Liver (tissue), 9 donors: ENCODE measurements around the gene C6orf89. TPM values are rescaled to one million over a fixed set of nuclear protein-coding genes. Genes with fewer than 3 reads are reported as not detected.
A peak's percentile ranks its signal among the peaks of the same experiment; 100 is the strongest.

Experiments
- DNase-seq: peaks from one replicate; pipeline ENCODE4 v3.0.0-alpha.2; 2017; ENCODE audit warnings: low spot score
- H3K27ac ChIP-seq, 2 donors: one replicate each; pipeline ENCODE4 v1.7.0; 2013; ENCODE audit warnings: inconsistent platforms in 2 of 2, low read length in 2 of 2, control low read depth in 1 of 2, low read depth in 1 of 2, mild to moderate bottlenecking in 1 of 2
- H3K27me3 ChIP-seq, 4 donors: one replicate each; pipeline versions ENCODE4 v1.6.1 to v1.7.0; 2013; ENCODE audit warnings: low read length in 3 of 4, inconsistent platforms in 1 of 4, mild to moderate bottlenecking in 1 of 4, moderate library complexity in 1 of 4; ENCODE audit not compliant: control insufficient read depth in 4 of 4, insufficient read depth in 4 of 4
- H3K36me3 ChIP-seq, 4 donors: one replicate each; pipeline versions ENCODE4 v1.6.1 to v1.7.0; 2013; ENCODE audit warnings: low read length in 3 of 4, mild to moderate bottlenecking in 3 of 4, low read depth in 1 of 4, moderate library complexity in 1 of 4; ENCODE audit not compliant: control insufficient read depth in 4 of 4, insufficient read depth in 3 of 4
- H3K4me1 ChIP-seq, 4 donors: one replicate each; pipeline versions ENCODE4 v1.6.1 to v1.7.0; 2013; ENCODE audit warnings: low read length in 3 of 4, mild to moderate bottlenecking in 3 of 4, moderate library complexity in 1 of 4; ENCODE audit not compliant: control insufficient read depth in 4 of 4, insufficient read depth in 4 of 4
- H3K4me3 ChIP-seq, 3 donors: one replicate each; pipeline versions ENCODE4 v1.6.1 to v1.7.0; 2013; ENCODE audit warnings: low read length in 3 of 3, control low read depth in 1 of 3, low read depth in 1 of 3, mild to moderate bottlenecking in 1 of 3
- H3K9ac ChIP-seq, 2 donors: one replicate each; pipeline ENCODE4 v1.7.0; 2013; ENCODE audit warnings: low read length in 2 of 2, mild to moderate bottlenecking in 2 of 2, moderate library complexity in 2 of 2, control low read depth in 1 of 2, low read depth in 1 of 2
- H3K9me3 ChIP-seq, 4 donors: one replicate each; pipeline versions ENCODE4 v1.6.1 to v1.7.0; 2013; ENCODE audit warnings: low read length in 3 of 4; ENCODE audit not compliant: control insufficient read depth in 4 of 4
- CTCF ChIP-seq: fragments of 150-350 bp; IDR thresholded peaks from 2 replicates; pipeline ENCODE4 v1.5.1; 2017; ENCODE audit warnings: improper control_type of control experiment, low read depth, low read length; ENCODE audit not compliant: missing input control
- EGR1 ChIP-seq, 2 donors: IDR thresholded peaks; 2 replicates each; pipeline ENCODE4 v1.6.1; 2016 to 2018; ENCODE audit warnings: antibody characterized with exemption in 2 of 2, low read depth in 2 of 2
- FOXA1 ChIP-seq: IDR thresholded peaks from 2 replicates; pipeline ENCODE4 v1.6.1; 2016; ENCODE audit warnings: antibody characterized with exemption
- FOXA2 ChIP-seq: IDR thresholded peaks from 2 replicates; pipeline ENCODE4 v1.6.1; 2016; ENCODE audit warnings: antibody characterized with exemption
- GABPA ChIP-seq, 2 donors: IDR thresholded peaks in 1 of 2; conservative IDR thresholded peaks in 1 of 2; 2 replicates each; pipeline ENCODE4 v1.6.1; 2016; ENCODE audit warnings: antibody characterized with exemption in 2 of 2, mild to moderate bottlenecking in 1 of 2, moderate library complexity in 1 of 2
- HNF4A ChIP-seq, 2 donors: conservative IDR thresholded peaks; 2 replicates each; pipeline ENCODE4 v1.6.1; 2016; ENCODE audit warnings: antibody characterized with exemption in 2 of 2, mild to moderate bottlenecking in 2 of 2
- HNF4G ChIP-seq: IDR thresholded peaks from 2 replicates; pipeline ENCODE4 v1.6.1; 2016; ENCODE audit warnings: antibody characterized with exemption
- JUND ChIP-seq, 2 donors: IDR thresholded peaks; 2 replicates each; pipeline ENCODE4 v1.6.1; 2016; ENCODE audit warnings: antibody characterized with exemption in 2 of 2
- NR2F2 ChIP-seq: IDR thresholded peaks from 2 replicates; pipeline ENCODE4 v1.6.1; 2016; ENCODE audit warnings: antibody characterized with exemption
- RAD21 ChIP-seq, 2 donors: IDR thresholded peaks; 2 replicates each; pipeline ENCODE4 v1.6.1; 2016; ENCODE audit warnings: antibody characterized with exemption in 2 of 2, mild to moderate bottlenecking in 2 of 2
- RXRA ChIP-seq, 2 donors: IDR thresholded peaks; 2 replicates each; pipeline ENCODE4 v1.6.1; 2017 to 2018; ENCODE audit warnings: antibody characterized with exemption in 2 of 2, mild to moderate bottlenecking in 1 of 2
- SP1 ChIP-seq: IDR thresholded peaks from 2 replicates; pipeline ENCODE4 v1.6.1; 2018; ENCODE audit warnings: antibody characterized with exemption, mild to moderate bottlenecking
- TAF1 ChIP-seq: conservative IDR thresholded peaks from 2 replicates; pipeline ENCODE4 v1.6.1; 2016; ENCODE audit warnings: antibody characterized with exemption, mild to moderate bottlenecking
- YY1 ChIP-seq: IDR thresholded peaks from 2 replicates; pipeline ENCODE4 v1.6.1; 2016; ENCODE audit warnings: antibody characterized with exemption, mild to moderate bottlenecking
- WGBS: extraction: QIAGEN DNeasy Blood & Tissue Kit; methylation state at CpG from one replicate; pipeline ENCODE4 v1.1.7; 2013; 5-methylcytosine and 5-hydroxymethylcytosine counted together
- polyA plus RNA-seq, 2 donors: library from polyadenylated mRNA; stranded (reverse) in 1 of 2; unstranded in 1 of 2; fragments of 200-250 nt in 1 of 2; fragments of >200 nt in 1 of 2; fragmentation: Nextera tagmentation in 1 of 2; extraction: Ambion mirVana in 1 of 2; gene quantifications; one replicate each; pipeline versions ENCODE4 v1.2.1 to v1.2.3, GENCODE V29; 2013 to 2015
- total RNA-seq, 2 donors: library from RNA; depleted of rRNA; stranded (reverse); fragments of >200 nt; gene quantifications; one replicate each; pipeline ENCODE4 v1.2.3, GENCODE V29; 2014
- TF ChIP-seq, protein P1 (sequence below): IDR thresholded peaks from 2 replicates; pipeline ENCODE4 v1.6.1; 2016; ENCODE audit warnings: antibody characterized with exemption
- TF ChIP-seq, protein P2 (sequence below): IDR thresholded peaks from 2 replicates; pipeline ENCODE4 v1.6.1; 2016; ENCODE audit warnings: antibody characterized with exemption
- TF ChIP-seq, protein P3 (sequence below): IDR thresholded peaks from 2 replicates; pipeline ENCODE4 v1.6.1; 2016; ENCODE audit warnings: antibody characterized with exemption
- TF ChIP-seq, protein P4 (sequence below): IDR thresholded peaks from 2 replicates; pipeline ENCODE4 v1.6.1; 2016; ENCODE audit warnings: antibody characterized with exemption, mild to moderate bottlenecking
- donor health status: healthy.
- donor health status: healthy.
- donor health status: healthy.
- donor health status: healthy.
- donor health status: healthy.

The C6orf89 gene
- total and polyA plus RNA-seq, 4 donors = 14.0 to 27.2 (median 21.0) TPM

GRCh38 chr6:36851149-36851614, 34.6 kb upstream of the C6orf89 start:
- H3K27ac ChIP-seq = no peak overlapping the region
- peaks cover 2 to 8% (median 7%) of the 10 kb centered on the region in 4 donors for H3K36me3 ChIP-seq
- no peak overlapping the region for H3K4me3 ChIP-seq
- peak; percentile 48 for DNase-seq
- H3K9me3 ChIP-seq = no peaks in the 10 kb centered on the region
- peaks cover 0 to 11% (median 7%) of the 10 kb centered on the region in 4 donors for H3K4me1 ChIP-seq
- 47% methylated on average over 3 of the region's 3 CpGs for WGBS
- H3K27me3 ChIP-seq = no peaks in the 10 kb centered on the region
- no peak overlapping the region for H3K9ac ChIP-seq
- TF ChIP-seq FOXA2 (no peak), CTCF (peak; percentile 76), RXRA (IDR thresholded peaks at IDR 0.05) (peak in 1 of 2 donors; percentile 15), TAF1 (no peak), GABPA (IDR thresholded peaks at IDR 0.05 in 1 of 2, conservative IDR thresholded peaks at IDR 0.05 in 1 of 2) (no peak), HNF4A (conservative IDR thresholded peaks at IDR 0.05) (peak in 1 of 2 donors; percentile 10), FOXA1 (no peak), YY1 (no peak), NR2F2 (no peak), JUND (IDR thresholded peaks at IDR 0.05) (peak in 1 of 2 donors; percentile 13), SP1 (no peak), RAD21 (IDR thresholded peaks at IDR 0.05) (peak; percentile 81 to 86), EGR1 (IDR thresholded peaks at IDR 0.05; ENCODE audit: low read depth in 2 of 2) (no peak), HNF4G (no peak)
- TF ChIP-seq, protein P1, sequence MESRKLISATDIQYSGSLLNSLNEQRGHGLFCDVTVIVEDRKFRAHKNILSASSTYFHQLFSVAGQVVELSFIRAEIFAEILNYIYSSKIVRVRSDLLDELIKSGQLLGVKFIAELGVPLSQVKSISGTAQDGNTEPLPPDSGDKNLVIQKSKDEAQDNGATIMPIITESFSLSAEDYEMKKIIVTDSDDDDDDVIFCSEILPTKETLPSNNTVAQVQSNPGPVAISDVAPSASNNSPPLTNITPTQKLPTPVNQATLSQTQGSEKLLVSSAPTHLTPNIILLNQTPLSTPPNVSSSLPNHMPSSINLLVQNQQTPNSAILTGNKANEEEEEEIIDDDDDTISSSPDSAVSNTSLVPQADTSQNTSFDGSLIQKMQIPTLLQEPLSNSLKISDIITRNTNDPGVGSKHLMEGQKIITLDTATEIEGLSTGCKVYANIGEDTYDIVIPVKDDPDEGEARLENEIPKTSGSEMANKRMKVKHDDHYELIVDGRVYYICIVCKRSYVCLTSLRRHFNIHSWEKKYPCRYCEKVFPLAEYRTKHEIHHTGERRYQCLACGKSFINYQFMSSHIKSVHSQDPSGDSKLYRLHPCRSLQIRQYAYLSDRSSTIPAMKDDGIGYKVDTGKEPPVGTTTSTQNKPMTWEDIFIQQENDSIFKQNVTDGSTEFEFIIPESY = no peak
- TF ChIP-seq, protein P2, sequence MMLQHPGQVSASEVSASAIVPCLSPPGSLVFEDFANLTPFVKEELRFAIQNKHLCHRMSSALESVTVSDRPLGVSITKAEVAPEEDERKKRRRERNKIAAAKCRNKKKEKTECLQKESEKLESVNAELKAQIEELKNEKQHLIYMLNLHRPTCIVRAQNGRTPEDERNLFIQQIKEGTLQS = no peak
- TF ChIP-seq, protein P3, sequence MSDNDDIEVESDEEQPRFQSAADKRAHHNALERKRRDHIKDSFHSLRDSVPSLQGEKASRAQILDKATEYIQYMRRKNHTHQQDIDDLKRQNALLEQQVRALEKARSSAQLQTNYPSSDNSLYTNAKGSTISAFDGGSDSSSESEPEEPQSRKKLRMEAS = no peak
- TF ChIP-seq, protein P4, sequence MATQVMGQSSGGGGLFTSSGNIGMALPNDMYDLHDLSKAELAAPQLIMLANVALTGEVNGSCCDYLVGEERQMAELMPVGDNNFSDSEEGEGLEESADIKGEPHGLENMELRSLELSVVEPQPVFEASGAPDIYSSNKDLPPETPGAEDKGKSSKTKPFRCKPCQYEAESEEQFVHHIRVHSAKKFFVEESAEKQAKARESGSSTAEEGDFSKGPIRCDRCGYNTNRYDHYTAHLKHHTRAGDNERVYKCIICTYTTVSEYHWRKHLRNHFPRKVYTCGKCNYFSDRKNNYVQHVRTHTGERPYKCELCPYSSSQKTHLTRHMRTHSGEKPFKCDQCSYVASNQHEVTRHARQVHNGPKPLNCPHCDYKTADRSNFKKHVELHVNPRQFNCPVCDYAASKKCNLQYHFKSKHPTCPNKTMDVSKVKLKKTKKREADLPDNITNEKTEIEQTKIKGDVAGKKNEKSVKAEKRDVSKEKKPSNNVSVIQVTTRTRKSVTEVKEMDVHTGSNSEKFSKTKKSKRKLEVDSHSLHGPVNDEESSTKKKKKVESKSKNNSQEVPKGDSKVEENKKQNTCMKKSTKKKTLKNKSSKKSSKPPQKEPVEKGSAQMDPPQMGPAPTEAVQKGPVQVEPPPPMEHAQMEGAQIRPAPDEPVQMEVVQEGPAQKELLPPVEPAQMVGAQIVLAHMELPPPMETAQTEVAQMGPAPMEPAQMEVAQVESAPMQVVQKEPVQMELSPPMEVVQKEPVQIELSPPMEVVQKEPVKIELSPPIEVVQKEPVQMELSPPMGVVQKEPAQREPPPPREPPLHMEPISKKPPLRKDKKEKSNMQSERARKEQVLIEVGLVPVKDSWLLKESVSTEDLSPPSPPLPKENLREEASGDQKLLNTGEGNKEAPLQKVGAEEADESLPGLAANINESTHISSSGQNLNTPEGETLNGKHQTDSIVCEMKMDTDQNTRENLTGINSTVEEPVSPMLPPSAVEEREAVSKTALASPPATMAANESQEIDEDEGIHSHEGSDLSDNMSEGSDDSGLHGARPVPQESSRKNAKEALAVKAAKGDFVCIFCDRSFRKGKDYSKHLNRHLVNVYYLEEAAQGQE = no peak
